ENCODE results near the gene CHN2.
"Not testable (repeated sequence)": the region's sequence is repeated elsewhere in the genome, so short reads cannot be mapped to it uniquely, and the experiment has no call there.

CHN2 gene

GRCh38 chr7:29262191-29262917 is 67.8 kb downstream of the CHN2 start:
- DNase-seq: no peak

- DNase-seq: not testable (repeated sequence)
These were observed 69.1 kb downstream of the CHN2 start for GRCh38 chr7:29263601-29264207.

GRCh38 chr7:29265208-29265923 is 70.8 kb downstream of the CHN2 start:
- no peak for DNase-seq

GRCh38 chr7:29269935-29270334 is 75.4 kb downstream of the CHN2 start:
- DNase-seq: no peak

- no peak for DNase-seq
These were observed 76.2 kb downstream of the CHN2 start for GRCh38 chr7:29270594-29271318.

- DNase-seq: no peak
These were observed 76.7 kb downstream of the CHN2 start for GRCh38 chr7:29271319-29271658.

GRCh38 chr7:29272057-29272456 is 77.5 kb downstream of the CHN2 start:
- no peak for DNase-seq

GRCh38 chr7:29274146-29275017 is 79.8 kb downstream of the CHN2 start:
- DNase-seq: no peak

GRCh38 chr7:29275018-29275318 is 80.4 kb downstream of the CHN2 start:
- no peak for DNase-seq

- DNase-seq: no peak
These were observed 80.9 kb downstream of the CHN2 start for GRCh38 chr7:29275493-29275892.

- no peak for DNase-seq
These were observed 81.6 kb downstream of the CHN2 start for GRCh38 chr7:29276199-29276598.

- no peak for DNase-seq
These were observed 82.2 kb downstream of the CHN2 start for GRCh38 chr7:29276806-29277205.

GRCh38 chr7:29277436-29278215 is 83.1 kb downstream of the CHN2 start:
- DNase-seq: no peak

- DNase-seq: no peak
These were observed 83.9 kb downstream of the CHN2 start for GRCh38 chr7:29278337-29279069.

- DNase-seq: no peak
These were observed 87.4 kb downstream of the CHN2 start for GRCh38 chr7:29281782-29282541.

GRCh38 chr7:29282819-29283414 is 88.3 kb downstream of the CHN2 start:
- DNase-seq: no peak

- DNase-seq: no peak
These were observed 90.3 kb downstream of the CHN2 start for GRCh38 chr7:29284696-29285443.

GRCh38 chr7:29285444-29285793 is 90.8 kb downstream of the CHN2 start:
- no peak for DNase-seq

GRCh38 chr7:29285861-29286260 is 91.3 kb downstream of the CHN2 start:
- DNase-seq: no peak
